K562 (cell line): ENCODE measurements around the gene KCNJ14. TPM values are rescaled to one million over a fixed set of nuclear protein-coding genes. Genes with fewer than 3 reads are reported as not detected.

Source experiments
- ATAC-seq: fragments of 200-7000 bp; cut with Tn5 transposase; 3 replicates; pipeline ENCODE4 v1.9.1; 2020; ENCODE audit warnings: moderate library complexity
- BruUV-seq: library from RNA; stranded (reverse); fragments of 400-500 nt; replicated peaks from 2 replicates; lab custom pipeline; 2021; lab: Mats Ljungman, UMichigan
- CTCF ChIA-PET: fragments of 300-600 bp; formaldehyde crosslinking; extraction: SDS; loops from one replicate; lab custom pipeline; 2021; ENCODE audit warnings: low intra/inter-chr PET ratio; lab: Yijun Ruan, JAX
- POLR2A ChIA-PET: fragments of 300-600, 350-650 bp; sonication (Branson Sonifier 250); formaldehyde crosslinking; extraction: SDS; loops from one replicate; lab custom pipeline; 2021; ENCODE audit warnings: antibody characterized with exemption, inconsistent platforms; lab: Yijun Ruan, JAX
- DNase-seq, 4 experiments: peaks; one replicate each; pipeline versions ENCODE4 v3.0.0 to v3.0.0-alpha.2; 2011 to 2018; ENCODE audit warnings: low spot score in 3 of 4, mixed read lengths in 3 of 4; ENCODE audit errors: extremely low read depth in 1 of 4
- FAIRE-seq: peaks from 2 replicates; lab custom pipeline; 2011; peaks lifted over from hg19 to GRCh38; lab: Jason Lieb, UNC
- H2AFZ ChIP-seq: 2 replicates; pipeline ENCODE4 v1.6.0; 2011; ENCODE audit warnings: low read depth, low read length, control low read depth, inconsistent platforms
- H3K27ac ChIP-seq: fragments of 200-600 bp; 3 replicates; pipeline ENCODE4 v1.8.0; 2011; ENCODE audit warnings: low read depth, mild to moderate bottlenecking, control low read depth, inconsistent platforms, low read length, moderate library complexity, mixed read lengths; ENCODE audit errors: extremely low read depth
- H3K27me3 ChIP-seq, 2 experiments: fragments of 300-600 bp in 1 of 2; 2 replicates in 1 of 2; 3 replicates in 1 of 2; pipeline versions ENCODE4 v1.6.0 to v1.8.0; 2011; ENCODE audit warnings: inconsistent platforms in 2 of 2, low read length in 2 of 2, mild to moderate bottlenecking in 1 of 2, mixed read lengths in 1 of 2, moderate library complexity in 1 of 2; ENCODE audit not compliant: control insufficient read depth in 2 of 2, insufficient read depth in 2 of 2
- H3K36me3 ChIP-seq: fragments of 300-600 bp; 3 replicates; pipeline ENCODE4 v1.8.0; 2011; ENCODE audit warnings: mild to moderate bottlenecking, low read length, inconsistent platforms; ENCODE audit not compliant: control insufficient read depth, insufficient read depth
- H3K4me1 ChIP-seq, 2 experiments: fragments of 200-600 bp in 1 of 2; replicated peaks in 1 of 2; 2 replicates in 1 of 2; 3 replicates in 1 of 2; pipeline versions ENCODE4 v1.5.1 to v1.8.0; 2011; ENCODE audit warnings: inconsistent platforms in 2 of 2, low read length in 2 of 2, mild to moderate bottlenecking in 1 of 2, mixed read lengths in 1 of 2, moderate library complexity in 1 of 2; ENCODE audit not compliant: control insufficient read depth in 2 of 2, insufficient read depth in 2 of 2
- H3K4me2 ChIP-seq: 2 replicates; pipeline ENCODE4 v1.6.1; 2011; ENCODE audit warnings: low read length, control low read depth, inconsistent platforms, mixed read lengths; ENCODE audit not compliant: insufficient read depth
- H3K4me3 ChIP-seq: fragments of 200-600 bp; sonication (generic), shearing (Covaris generic); 2 replicates; pipeline ENCODE4 v1.5.1; 2016; ENCODE audit warnings: control low read depth, inconsistent platforms
- H3K79me2 ChIP-seq: fragments of 200-600 bp; 3 replicates; pipeline ENCODE4 v1.8.0; 2011; ENCODE audit warnings: low read length, inconsistent platforms; ENCODE audit not compliant: control insufficient read depth, insufficient read depth
- H3K9ac ChIP-seq, 2 experiments: 2 replicates each; pipeline versions ENCODE4 v1.6.0 to v1.6.1; 2011; ENCODE audit warnings: low read depth in 2 of 2, low read length in 2 of 2, control low read depth in 1 of 2, inconsistent platforms in 1 of 2, mild to moderate bottlenecking in 1 of 2, mixed read lengths in 1 of 2; ENCODE audit not compliant: insufficient read depth in 1 of 2
- H3K9me1 ChIP-seq: one replicate; pipeline ENCODE4 v1.6.0; 2011; ENCODE audit warnings: inconsistent platforms, mild to moderate bottlenecking, low read length, moderate library complexity; ENCODE audit not compliant: control insufficient read depth, insufficient read depth
- H3K9me3 ChIP-seq: replicated peaks from 2 replicates; pipeline ENCODE4 v1.5.1; 2011; ENCODE audit warnings: low read depth, low read length, inconsistent platforms; ENCODE audit not compliant: control insufficient read depth, insufficient read depth
- H4K20me1 ChIP-seq: replicated peaks from 2 replicates; pipeline ENCODE4 v1.6.1; 2011; ENCODE audit warnings: low read length, inconsistent platforms, mixed read lengths; ENCODE audit not compliant: control insufficient read depth, insufficient read depth
- ARID3A ChIP-seq: IDR thresholded peaks from 2 replicates; pipeline ENCODE4 v1.6.1; 2012; ENCODE audit warnings: low read depth, low read length, improper control_type of control experiment, borderline replicate concordance
- ASH1L ChIP-seq: fragments of 450-650 bp; IDR thresholded peaks from 2 replicates; pipeline ENCODE4 v1.6.1; 2018; ENCODE audit warnings: borderline replicate concordance, mild to moderate bottlenecking, low read depth; ENCODE audit not compliant: partially characterized antibody
- EP400 ChIP-seq: fragments of 450-650 bp; IDR thresholded peaks from 2 replicates; pipeline ENCODE4 v1.6.1; 2017; ENCODE audit warnings: antibody characterized with exemption, mild to moderate bottlenecking, moderate library complexity
- KAT2B ChIP-seq: IDR thresholded peaks from one replicate; pipeline ENCODE4 v1.6.1; 2012; ENCODE audit warnings: low read depth, mild to moderate bottlenecking, control low read depth, inconsistent platforms, low read length, moderate library complexity
- LEF1 ChIP-seq: fragments of 450-650 bp; IDR thresholded peaks from 2 replicates; pipeline ENCODE4 v1.6.1; 2016; ENCODE audit warnings: mild to moderate bottlenecking
- PCBP1 ChIP-seq: fragments of 200-400 bp; formaldehyde crosslinking; IDR thresholded peaks from 2 replicates; pipeline ENCODE4 v1.6.1; 2018; ENCODE audit warnings: mild to moderate bottlenecking, low read depth, low read length; ENCODE audit not compliant: poor library complexity, severe bottlenecking
- RBM22 ChIP-seq: fragments of 200-400 bp; formaldehyde crosslinking; IDR thresholded peaks from 2 replicates; pipeline ENCODE4 v1.6.1; 2018; ENCODE audit warnings: low read length, low read depth; ENCODE audit not compliant: poor library complexity, severe bottlenecking
- SMAD1 ChIP-seq: fragments of 150-350 bp; IDR thresholded peaks from 2 replicates; pipeline ENCODE4 v1.6.1; 2014; ENCODE audit warnings: low read length, low read depth; ENCODE audit not compliant: partially characterized antibody
- ZBTB9 ChIP-seq: fragments of 450-650 bp; formaldehyde crosslinking; IDR thresholded peaks from 2 replicates; pipeline ENCODE4 v1.4.0; 2020; ENCODE audit warnings: mild to moderate bottlenecking, moderate library complexity
- ZFP36 ChIP-seq: fragments of 150-350 bp; IDR thresholded peaks from 2 replicates; pipeline ENCODE4 v1.6.1; 2018; ENCODE audit warnings: low read length, low read depth; ENCODE audit not compliant: partially characterized antibody
- ZNF668 ChIP-seq: fragments of 250-450 bp; sonication (Bioruptor Pico); IDR thresholded peaks from 2 replicates; pipeline ENCODE4 v1.8.0; 2022; ENCODE audit warnings: mild to moderate bottlenecking, inconsistent platforms
- ZNF79 ChIP-seq: fragments of 250-450 bp; sonication (Bioruptor Pico); IDR thresholded peaks from 2 replicates; pipeline ENCODE4 v1.4.0; 2020; ENCODE audit warnings: low read depth, mild to moderate bottlenecking, moderate library complexity
- WGBS: fragments of 100-300 bp; shearing (Covaris generic); methylation state at CpG from one replicate; pipeline ENCODE4 v1.1.6; 2016; ENCODE audit warnings: low coverage, mixed read lengths; ENCODE audit not compliant: insufficient coverage; ENCODE audit errors: missing lambda C conversion rate; 5-methylcytosine and 5-hydroxymethylcytosine counted together
- in situ Hi-C: fragments of 300-500 bp; cut with MboI; formaldehyde crosslinking; loops from 4 replicates; pipeline ENCODE4 v1.15.0; 2018; ENCODE audit warnings: inconsistent platforms, mixed read lengths
- intact Hi-C: fragments of 100-400 bp; cut with micrococcal nuclease; formaldehyde crosslinking; loops from 2 replicates; pipeline ENCODE4 v1.14.2; 2022
- polyA plus RNA-seq, 8 experiments: library from polyadenylated mRNA; depleted of rRNA in 4 of 8; stranded (reverse) in 5 of 8; unstranded in 3 of 8; fragments of >200 nt; fragmentation: Nextera tagmentation in 2 of 8; fragmentation: Illumina TruSeq in 1 of 8; extraction: Ambion mirVana in 2 of 8; extraction: Trizol in 1 of 8; gene quantifications; 2 replicates each; pipeline versions ENCODE4 v1.2.1 to v1.2.3, GENCODE V29; 2011 to 2014; ENCODE audit warnings: inconsistent platforms in 1 of 8, missing spikeins in 1 of 8
- total RNA-seq, 7 experiments: library from RNA; depleted of rRNA in 6 of 7; stranded (reverse); fragments of >200 nt in 6 of 7; fragmentation: Illumina TruSeq in 2 of 7; extraction: Trizol in 2 of 7; gene quantifications; 2 replicates each; pipeline versions ENCODE4 v1.2.1 to v1.2.3, GENCODE V29; 2011 to 2021; ENCODE audit warnings: low replicate concordance in 1 of 7
- TF ChIP-seq, protein P1 (sequence below): sonication (generic); formaldehyde crosslinking; IDR thresholded peaks from 2 replicates; pipeline ENCODE4 v1.8.0; 2022; ENCODE audit warnings: mild to moderate bottlenecking, missing genetic modification reagents
- TF ChIP-seq, protein P2 (sequence below): fragments of 450-650 bp; formaldehyde crosslinking; IDR thresholded peaks from 2 replicates; pipeline ENCODE4 v1.4.0; 2022; ENCODE audit warnings: missing genetic modification characterization
- TF ChIP-seq, protein P3 (sequence below): fragments of 450-650 bp; formaldehyde crosslinking; IDR thresholded peaks from 2 replicates; pipeline ENCODE4 v1.4.0; 2020; ENCODE audit warnings: mild to moderate bottlenecking, moderate library complexity

Gene KCNJ14
- total and polyA plus RNA-seq, 9 of the 15 experiments (the other 6 are each of a cell fraction or from before 2014, with no cell fraction given), result 0.15 to 1.6 (median 0.49) TPM

- H4K20me1 ChIP-seq, result peaks cover 8% of the 10 kb centered on the region; the same call in 1 of the 2 replicates
- H3K27me3 ChIP-seq, result peaks cover 7 to 30% of the 10 kb centered on the region in 2 experiments; a peak in 3 of 5 replicates
- no peak overlapping the region for H3K4me3 ChIP-seq
- no peaks in the 10 kb centered on the region for H3K9me1 ChIP-seq
- intact Hi-C loops (no loop called here), in situ Hi-C loops (no loop called here)
- no peak for DNase-seq
- no TSS peak for BruUV-seq
- POLR2A ChIA-PET, result no interaction called here
- H3K9ac ChIP-seq, result no peak overlapping the region
- H3K4me2 ChIP-seq, result no peak overlapping the region
- H3K4me1 ChIP-seq, result peaks cover 0 to 37% of the 10 kb centered on the region in 2 experiments; a peak in 3 of 5 replicates
- no peak overlapping the region for H3K27ac ChIP-seq
- H2AFZ ChIP-seq, result no peak overlapping the region
- FAIRE-seq, result no peak
- CTCF ChIA-PET, result no interaction called here
- no peaks in the 10 kb centered on the region for H3K36me3 ChIP-seq
- no peaks in the 10 kb centered on the region for H3K9me3 ChIP-seq
- no peaks in the 10 kb centered on the region for H3K79me2 ChIP-seq
- ATAC-seq, result no peak
- 5% methylated on average over 13 of the region's 32 CpGs for WGBS
- TF ChIP-seq ZNF668 (CRISPR knock-in tag), result no peak
- TF ChIP-seq ARID3A, result no peak
- TF ChIP-seq ZFP36, result no peak
- no peak for TF ChIP-seq KAT2B
- TF ChIP-seq, protein P1, sequence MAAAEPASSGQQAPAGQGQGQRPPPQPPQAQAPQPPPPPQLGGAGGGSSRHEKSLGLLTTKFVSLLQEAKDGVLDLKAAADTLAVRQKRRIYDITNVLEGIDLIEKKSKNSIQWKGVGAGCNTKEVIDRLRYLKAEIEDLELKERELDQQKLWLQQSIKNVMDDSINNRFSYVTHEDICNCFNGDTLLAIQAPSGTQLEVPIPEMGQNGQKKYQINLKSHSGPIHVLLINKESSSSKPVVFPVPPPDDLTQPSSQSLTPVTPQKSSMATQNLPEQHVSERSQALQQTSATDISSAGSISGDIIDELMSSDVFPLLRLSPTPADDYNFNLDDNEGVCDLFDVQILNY (CRISPR knock-in tag), result no peak
- no peak for TF ChIP-seq SMAD1
- TF ChIP-seq ASH1L, result no peak
- TF ChIP-seq, protein P2, sequence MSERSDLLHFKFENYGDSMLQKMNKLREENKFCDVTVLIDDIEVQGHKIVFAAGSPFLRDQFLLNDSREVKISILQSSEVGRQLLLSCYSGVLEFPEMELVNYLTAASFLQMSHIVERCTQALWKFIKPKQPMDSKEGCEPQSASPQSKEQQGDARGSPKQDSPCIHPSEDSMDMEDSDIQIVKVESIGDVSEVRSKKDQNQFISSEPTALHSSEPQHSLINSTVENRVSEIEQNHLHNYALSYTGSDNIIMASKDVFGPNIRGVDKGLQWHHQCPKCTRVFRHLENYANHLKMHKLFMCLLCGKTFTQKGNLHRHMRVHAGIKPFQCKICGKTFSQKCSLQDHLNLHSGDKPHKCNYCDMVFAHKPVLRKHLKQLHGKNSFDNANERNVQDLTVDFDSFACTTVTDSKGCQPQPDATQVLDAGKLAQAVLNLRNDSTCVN (CRISPR knock-in tag), result no peak
- TF ChIP-seq, protein P3, sequence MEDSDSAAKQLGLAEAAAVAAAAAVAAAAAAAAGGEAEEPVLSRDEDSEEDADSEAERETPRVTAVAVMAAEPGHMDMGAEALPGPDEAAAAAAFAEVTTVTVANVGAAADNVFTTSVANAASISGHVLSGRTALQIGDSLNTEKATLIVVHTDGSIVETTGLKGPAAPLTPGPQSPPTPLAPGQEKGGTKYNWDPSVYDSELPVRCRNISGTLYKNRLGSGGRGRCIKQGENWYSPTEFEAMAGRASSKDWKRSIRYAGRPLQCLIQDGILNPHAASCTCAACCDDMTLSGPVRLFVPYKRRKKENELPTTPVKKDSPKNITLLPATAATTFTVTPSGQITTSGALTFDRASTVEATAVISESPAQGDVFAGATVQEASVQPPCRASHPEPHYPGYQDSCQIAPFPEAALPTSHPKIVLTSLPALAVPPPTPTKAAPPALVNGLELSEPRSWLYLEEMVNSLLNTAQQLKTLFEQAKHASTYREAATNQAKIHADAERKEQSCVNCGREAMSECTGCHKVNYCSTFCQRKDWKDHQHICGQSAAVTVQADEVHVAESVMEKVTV, result no peak
- TF ChIP-seq EP400, result no peak
- no peak for TF ChIP-seq ZBTB9 (CRISPR knock-in tag)
- no peak for TF ChIP-seq ZNF79
- no peak for TF ChIP-seq PCBP1
- TF ChIP-seq RBM22, result no peak
- no peak for TF ChIP-seq LEF1
Observed at GRCh38 chr19:48511321-48511731, 56.0 kb downstream of the KCNJ14 start.
